ENCODE data around the gene GRIN2A.

Gene GRIN2A

DNA sequence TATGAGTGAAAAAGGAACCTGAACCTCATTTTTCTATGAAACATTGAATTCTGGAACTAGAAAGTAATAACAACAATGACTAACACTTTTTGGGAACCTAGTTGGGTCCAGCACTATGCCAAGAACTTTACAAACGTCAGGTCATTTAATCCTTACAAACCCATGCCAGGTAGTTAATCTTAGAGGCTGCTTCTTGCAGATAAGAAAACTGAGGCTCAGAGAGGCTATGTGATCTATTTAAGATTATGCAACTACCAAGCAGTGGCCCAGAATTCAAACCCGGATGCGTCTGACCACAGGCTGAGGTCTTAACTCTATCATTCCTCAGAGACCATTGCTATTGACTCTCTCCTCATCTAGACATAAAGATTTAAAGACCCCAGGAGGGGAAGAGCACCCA lies 358.7 kb downstream of the GRIN2A start:
- peaks cover 38% of the 10 kb centered on the region for H3K4me1 ChIP-seq (ENCODE audit: control insufficient read depth, insufficient read depth, low read length)

GRCh38 chr16:9821970-9822369 lies 360.3 kb downstream of the GRIN2A start:
- no peaks in the 10 kb centered on the region for H3K36me3 ChIP-seq (ENCODE audit: control insufficient read depth, insufficient read depth, low read length)
- no peaks in the 10 kb centered on the region for H3K9me3 ChIP-seq (ENCODE audit: control insufficient read depth, low read length)
- no peak overlapping the region for H3K4me3 ChIP-seq (ENCODE audit: insufficient read depth, low read depth, low read length)
- 22% methylated on average over 7 of the region's 7 CpGs for WGBS, 2 experiments
- no peaks in the 10 kb centered on the region for H3K27me3 ChIP-seq (ENCODE audit: control insufficient read depth, insufficient read depth, low read length, poor library complexity, severe bottlenecking)
- H3K4me1 ChIP-seq (ENCODE audit: control insufficient read depth, insufficient read depth, low read length), result peaks cover 32% of the 10 kb centered on the region
- peak overlapping the region; percentile 41 for H3K27ac ChIP-seq (ENCODE audit: insufficient read depth, low read depth, low read length, poor library complexity, severe bottlenecking)

More for the DNA sequence above, 358.7 kb downstream of the GRIN2A start:
- no peaks in the 10 kb centered on the region for H3K9me3 ChIP-seq (ENCODE audit: control insufficient read depth, low read length)
- H3K27me3 ChIP-seq (ENCODE audit: control insufficient read depth, insufficient read depth, low read length, poor library complexity, severe bottlenecking), result no peaks in the 10 kb centered on the region
- no peak overlapping the region for H3K4me3 ChIP-seq (ENCODE audit: insufficient read depth, low read depth, low read length)
- H3K36me3 ChIP-seq (ENCODE audit: control insufficient read depth, insufficient read depth, low read length), result no peaks in the 10 kb centered on the region
- no peak overlapping the region for H3K27ac ChIP-seq (ENCODE audit: insufficient read depth, low read depth, low read length, poor library complexity, severe bottlenecking)
- 89 to 98% methylated on average over 3 of the region's 3 CpGs for WGBS, 2 experiments

GRCh38 chr16:9821331-9821730 lies 360.9 kb downstream of the GRIN2A start:
- Histone ChIP-seq H3K9me3 (ENCODE audit: control insufficient read depth, low read length) (no peaks in the 10 kb centered on the region), H3K27ac (ENCODE audit: insufficient read depth, low read depth, low read length, poor library complexity, severe bottlenecking) (peak overlapping the region; percentile 58), H3K36me3 (ENCODE audit: control insufficient read depth, insufficient read depth, low read length) (no peaks in the 10 kb centered on the region), H3K27me3 (ENCODE audit: control insufficient read depth, insufficient read depth, low read length, poor library complexity, severe bottlenecking) (no peaks in the 10 kb centered on the region), H3K4me3 (ENCODE audit: insufficient read depth, low read depth, low read length) (no peak overlapping the region), H3K4me1 (ENCODE audit: control insufficient read depth, insufficient read depth, low read length) (peaks cover 29% of the 10 kb centered on the region)
- WGBS, 2 experiments, result 12% methylated on average over 3 of the region's 3 CpGs

DNA sequence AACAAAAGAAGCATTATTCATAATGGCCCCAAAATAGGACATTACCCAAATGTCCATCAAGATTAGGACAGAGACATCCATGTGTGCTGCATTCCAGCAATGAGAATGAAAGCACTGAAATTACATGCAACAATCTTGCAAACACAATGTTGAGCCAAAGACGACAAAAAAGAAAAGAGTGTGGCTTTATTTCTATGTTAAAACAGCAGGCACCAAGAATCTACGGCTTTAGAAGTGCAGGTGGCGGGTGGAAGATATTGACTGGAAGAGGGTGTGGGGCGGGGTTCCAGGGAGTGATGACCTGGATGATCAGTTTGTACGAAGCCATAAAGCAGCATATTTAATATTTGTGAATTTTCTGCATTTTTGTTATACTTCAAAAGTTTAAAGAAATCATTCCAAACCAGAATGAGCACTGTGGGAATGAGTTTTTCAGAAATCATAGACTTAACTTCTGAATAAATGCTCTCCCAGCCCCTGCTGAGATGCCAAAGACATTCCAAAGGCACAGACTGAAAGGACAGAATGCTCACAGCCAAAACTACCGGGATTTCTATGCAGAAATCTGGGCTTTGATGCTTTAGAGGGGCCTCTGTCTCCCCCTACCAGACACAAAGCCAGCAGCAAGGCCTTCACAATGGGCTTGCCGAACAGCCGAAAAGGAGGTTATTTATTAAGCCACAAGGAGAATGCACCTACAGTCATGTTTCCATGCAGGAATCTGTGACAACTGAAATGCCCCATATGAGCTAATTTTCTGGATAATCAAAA lies 361.6 kb downstream of the GRIN2A start:
- H3K4me3 ChIP-seq (ENCODE audit: insufficient read depth, low read depth, low read length), result no peak overlapping the region
- no peaks in the 10 kb centered on the region for H3K27me3 ChIP-seq (ENCODE audit: control insufficient read depth, insufficient read depth, low read length, poor library complexity, severe bottlenecking)
- no peaks in the 10 kb centered on the region for H3K36me3 ChIP-seq (ENCODE audit: control insufficient read depth, insufficient read depth, low read length)
- H3K4me1 ChIP-seq (ENCODE audit: control insufficient read depth, insufficient read depth, low read length), result peaks cover 29% of the 10 kb centered on the region
- peak overlapping the region; percentile 58 for H3K27ac ChIP-seq (ENCODE audit: insufficient read depth, low read depth, low read length, poor library complexity, severe bottlenecking)
- 5 to 7% methylated on average over 7 to 8 of the region's 8 CpGs for WGBS, 2 experiments
- no peaks in the 10 kb centered on the region for H3K9me3 ChIP-seq (ENCODE audit: control insufficient read depth, low read length)

DNA sequence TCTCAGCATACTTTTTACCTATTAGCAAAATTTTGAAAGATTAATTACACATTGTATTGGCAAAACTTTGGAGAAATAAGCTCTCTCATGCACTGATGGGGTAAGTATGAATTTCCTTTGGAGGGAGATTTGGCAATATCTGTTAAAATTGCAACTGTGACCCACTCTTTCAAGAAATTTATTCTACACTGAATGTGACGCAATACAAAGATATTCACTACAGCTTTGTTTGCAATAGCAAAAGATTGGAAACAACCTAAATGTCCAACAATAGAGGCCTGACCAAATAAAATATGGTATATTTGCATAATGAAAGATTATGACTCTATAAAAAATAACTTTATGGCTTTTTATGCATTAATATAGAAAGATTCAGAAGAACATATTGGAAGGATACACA lies 363.5 kb downstream of the GRIN2A start:
- Histone ChIP-seq H3K36me3 (ENCODE audit: control insufficient read depth, insufficient read depth, low read length) (no peaks in the 10 kb centered on the region), H3K27ac (ENCODE audit: insufficient read depth, low read depth, low read length, poor library complexity, severe bottlenecking) (no peak overlapping the region), H3K4me3 (ENCODE audit: insufficient read depth, low read depth, low read length) (no peak overlapping the region), H3K27me3 (ENCODE audit: control insufficient read depth, insufficient read depth, low read length, poor library complexity, severe bottlenecking) (no peaks in the 10 kb centered on the region), H3K9me3 (ENCODE audit: control insufficient read depth, low read length) (no peaks in the 10 kb centered on the region), H3K4me1 (ENCODE audit: control insufficient read depth, insufficient read depth, low read length) (peaks cover 29% of the 10 kb centered on the region)
- 100% methylated on average over 1 of the region's 1 CpG; no CpG with 5 or more reads in 1 of the 2 experiments for WGBS, 2 experiments

- 87 to 93% methylated on average over 4 of the region's 4 CpGs for WGBS, 2 experiments
- Histone ChIP-seq H3K27me3 (ENCODE audit: control insufficient read depth, insufficient read depth, low read length, poor library complexity, severe bottlenecking) (no peaks in the 10 kb centered on the region), H3K4me3 (ENCODE audit: insufficient read depth, low read depth, low read length) (no peak overlapping the region), H3K9me3 (ENCODE audit: control insufficient read depth, low read length) (no peaks in the 10 kb centered on the region), H3K4me1 (ENCODE audit: control insufficient read depth, insufficient read depth, low read length) (peaks cover 29% of the 10 kb centered on the region), H3K27ac (ENCODE audit: insufficient read depth, low read depth, low read length, poor library complexity, severe bottlenecking) (no peak overlapping the region), H3K36me3 (ENCODE audit: control insufficient read depth, insufficient read depth, low read length) (no peaks in the 10 kb centered on the region)
These were observed 364.6 kb downstream of the GRIN2A start for GRCh38 chr16:9817586-9817985.

DNA sequence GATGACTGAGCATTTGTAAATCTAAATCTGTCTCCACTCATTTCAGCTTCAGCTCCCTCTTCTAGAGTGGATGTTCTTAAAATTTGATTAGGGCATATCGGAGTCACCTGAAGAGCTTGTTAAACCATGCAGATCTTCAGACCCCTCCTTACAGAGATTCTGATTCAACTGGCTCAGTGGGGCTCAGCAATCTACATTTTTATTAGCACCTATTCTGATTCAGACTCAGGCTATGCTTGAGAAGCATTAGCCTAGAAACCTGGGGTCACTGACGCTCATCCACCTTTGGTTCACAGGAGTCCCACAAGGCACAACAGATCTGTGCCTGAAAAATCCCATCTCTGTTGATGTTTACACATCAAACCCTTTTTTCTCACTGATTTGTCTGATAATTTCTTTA lies 365.6 kb downstream of the GRIN2A start:
- Histone ChIP-seq H3K36me3 (ENCODE audit: control insufficient read depth, insufficient read depth, low read length) (no peaks in the 10 kb centered on the region), H3K9me3 (ENCODE audit: control insufficient read depth, low read length) (no peaks in the 10 kb centered on the region), H3K27ac (ENCODE audit: insufficient read depth, low read depth, low read length, poor library complexity, severe bottlenecking) (no peak overlapping the region), H3K4me3 (ENCODE audit: insufficient read depth, low read depth, low read length) (no peak overlapping the region), H3K4me1 (ENCODE audit: control insufficient read depth, insufficient read depth, low read length) (peaks cover 23% of the 10 kb centered on the region), H3K27me3 (ENCODE audit: control insufficient read depth, insufficient read depth, low read length, poor library complexity, severe bottlenecking) (no peaks in the 10 kb centered on the region)
- 65 to 74% methylated on average over 2 of the region's 2 CpGs for WGBS, 2 experiments

DNA sequence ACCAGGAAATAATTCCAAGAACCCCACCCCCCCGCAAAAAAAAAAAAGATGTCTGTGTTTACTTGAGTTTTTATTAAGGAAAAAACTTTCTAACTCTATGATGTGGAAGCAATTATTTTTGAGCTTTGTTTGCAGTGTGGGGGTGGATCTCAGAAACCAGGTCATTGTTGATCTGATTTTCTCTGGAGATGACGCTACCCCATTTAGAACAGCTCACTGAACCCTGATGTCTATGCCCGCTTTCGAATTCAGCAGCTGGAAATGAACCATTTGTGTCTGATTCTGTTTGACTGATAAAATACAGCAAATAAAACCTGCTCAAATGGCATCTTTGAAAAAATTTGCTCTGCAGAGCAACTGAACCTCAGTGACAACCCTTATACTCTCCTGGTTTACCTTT lies 368.6 kb downstream of the GRIN2A start:
- 94 to 97% methylated on average over 3 to 4 of the region's 4 CpGs for WGBS, 2 experiments
- no peaks in the 10 kb centered on the region for H3K36me3 ChIP-seq (ENCODE audit: control insufficient read depth, insufficient read depth, low read length)
- H3K4me1 ChIP-seq (ENCODE audit: control insufficient read depth, insufficient read depth, low read length), result no peaks in the 10 kb centered on the region
- H3K9me3 ChIP-seq (ENCODE audit: control insufficient read depth, low read length), result no peaks in the 10 kb centered on the region
- H3K27ac ChIP-seq (ENCODE audit: insufficient read depth, low read depth, low read length, poor library complexity, severe bottlenecking), result no peak overlapping the region
- H3K4me3 ChIP-seq (ENCODE audit: insufficient read depth, low read depth, low read length), result no peak overlapping the region
- no peaks in the 10 kb centered on the region for H3K27me3 ChIP-seq (ENCODE audit: control insufficient read depth, insufficient read depth, low read length, poor library complexity, severe bottlenecking)

DNA sequence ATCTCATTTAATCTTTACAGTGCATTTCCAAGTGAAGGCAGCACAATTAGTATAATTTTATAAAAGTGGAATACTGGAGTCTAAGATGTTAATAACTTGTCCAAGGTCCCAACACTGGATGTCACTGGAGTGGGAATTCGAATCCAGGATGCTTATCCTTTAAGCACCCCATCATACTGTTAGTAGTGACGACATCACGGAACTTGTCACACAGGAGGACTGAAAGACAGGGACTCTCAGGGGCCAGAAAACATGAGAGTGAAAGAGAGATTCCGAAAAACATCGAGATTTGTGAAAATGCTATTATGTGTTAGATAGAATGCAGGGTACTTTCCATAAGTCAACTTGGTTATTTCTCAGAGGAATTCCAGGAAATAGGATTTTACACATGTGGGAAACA lies 374.0 kb downstream of the GRIN2A start:
- Histone ChIP-seq H3K4me3 (ENCODE audit: insufficient read depth, low read depth, low read length) (no peak overlapping the region), H3K36me3 (ENCODE audit: control insufficient read depth, insufficient read depth, low read length) (no peaks in the 10 kb centered on the region), H3K27ac (ENCODE audit: insufficient read depth, low read depth, low read length, poor library complexity, severe bottlenecking) (no peak overlapping the region), H3K9me3 (ENCODE audit: control insufficient read depth, low read length) (no peaks in the 10 kb centered on the region), H3K4me1 (ENCODE audit: control insufficient read depth, insufficient read depth, low read length) (no peaks in the 10 kb centered on the region), H3K27me3 (ENCODE audit: control insufficient read depth, insufficient read depth, low read length, poor library complexity, severe bottlenecking) (no peaks in the 10 kb centered on the region)
- WGBS, 2 experiments, result 94 to 95% methylated on average over 5 of the region's 5 CpGs

GRCh38 chr16:9807302-9807701 lies 374.9 kb downstream of the GRIN2A start:
- 94 to 95% methylated on average over 3 of the region's 3 CpGs for WGBS, 2 experiments
- H3K27ac ChIP-seq (ENCODE audit: insufficient read depth, low read depth, low read length, poor library complexity, severe bottlenecking), result no peak overlapping the region
- H3K4me1 ChIP-seq (ENCODE audit: control insufficient read depth, insufficient read depth, low read length), result no peaks in the 10 kb centered on the region
- H3K4me3 ChIP-seq (ENCODE audit: insufficient read depth, low read depth, low read length), result no peak overlapping the region
- H3K9me3 ChIP-seq (ENCODE audit: control insufficient read depth, low read length), result no peaks in the 10 kb centered on the region
- H3K27me3 ChIP-seq (ENCODE audit: control insufficient read depth, insufficient read depth, low read length, poor library complexity, severe bottlenecking), result no peaks in the 10 kb centered on the region
- no peaks in the 10 kb centered on the region for H3K36me3 ChIP-seq (ENCODE audit: control insufficient read depth, insufficient read depth, low read length)

Measured in ectodermal cell (in vitro differentiated cells).